Loucy (cell line): ENCODE results near the gene IGF1R.

Experiments used
- CTCF ChIP-seq: fragments of 200-600 bp; sonication (generic); conservative IDR thresholded peaks from 2 replicates; pipeline ENCODE4 v1.5.1; 2014; ENCODE audit warnings: mild to moderate bottlenecking, antibody characterized with exemption, low read length
- EZH2phosphoT487 ChIP-seq: fragments of 200-600 bp; IDR thresholded peaks from 2 replicates; pipeline ENCODE4 v1.6.1; 2018; ENCODE audit warnings: antibody characterized with exemption, mild to moderate bottlenecking, moderate library complexity, borderline replicate concordance

DNA sequence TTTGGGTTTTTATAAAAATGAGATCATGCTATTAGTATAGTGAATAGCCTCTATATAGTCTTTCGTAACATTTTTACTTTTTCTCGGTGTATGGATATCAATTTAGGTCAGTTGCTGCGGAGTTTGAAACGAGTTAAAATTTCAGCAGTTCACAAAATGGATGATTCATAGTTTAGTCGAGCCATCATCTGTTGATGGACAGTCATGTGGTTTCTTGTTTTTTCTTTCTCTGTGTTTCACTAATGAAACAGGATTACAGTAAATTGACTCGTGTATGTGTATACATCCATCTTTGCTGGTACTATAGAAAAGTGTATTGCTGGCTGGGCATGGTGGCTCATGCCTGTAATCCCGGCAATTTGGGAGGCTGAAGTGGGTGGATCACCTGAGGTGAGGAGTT, 106.8 kb downstream of the IGF1R start:
- no peak for TF ChIP-seq CTCF
- TF ChIP-seq EZH2phosphoT487: no peak
